ENCODE data around the gene VASH1. TPM values are rescaled to one million over a fixed set of nuclear protein-coding genes. Genes with fewer than 3 reads are reported as not detected.
A peak's percentile ranks its signal among the peaks of the same experiment; 100 is the strongest.

VASH1 gene
- total and polyA plus RNA-seq, 2 of the 13 experiments (the other 11 are each of a cell fraction or from before 2014, with no cell fraction given): 0.11 to 0.24 TPM

GRCh38 chr14:76812093-76812421 lies 50.8 kb downstream of the VASH1 start:
- H3K27me3 ChIP-seq (ENCODE audit: control insufficient read depth in 1 of 2, insufficient read depth in 2 of 2, low read length in 2 of 2): peaks cover 0 to 9% of the 10 kb centered on the region in 2 experiments; a peak in 1 of 5 replicates
- H4K20me1 ChIP-seq (ENCODE audit: insufficient read depth, low read length): no peaks in the 10 kb centered on the region
- TF ChIP-seq TFAP4 (IDR thresholded peaks at IDR 0.05; ENCODE audit: borderline replicate concordance, low read depth): 0 out of 2 replicates have a peak, but pooled peaks have one; percentile 0
- TF ChIP-seq ZNF841 (CRISPR knock-in tag; IDR thresholded peaks at IDR 0.05; ENCODE audit: borderline replicate concordance): 0 out of 2 replicates have a peak, but pooled peaks have one; percentile 24
- no peak for TF ChIP-seq ZNF644 (CRISPR knock-in tag; IDR thresholded peaks at IDR 0.05; ENCODE audit: low read depth)
- TF ChIP-seq MNT (IDR thresholded peaks at IDR 0.05): no peak
- peak; percentile 11 for TF ChIP-seq ZNF18 (CRISPR knock-in tag; IDR thresholded peaks at IDR 0.05; ENCODE audit: insufficient replicate concordance)
- TF ChIP-seq ZNF782 (CRISPR knock-in tag; IDR thresholded peaks at IDR 0.05; ENCODE audit: borderline replicate concordance): 0 out of 2 replicates have a peak, but pooled peaks have one; percentile 6
- 0 out of 2 replicates have a peak, but pooled peaks have one; percentile 29 for TF ChIP-seq ZNF17 (CRISPR knock-in tag; IDR thresholded peaks at IDR 0.05)
- TF ChIP-seq ZNF646 (CRISPR knock-in tag; IDR thresholded peaks at IDR 0.05): peak; percentile 20; the same call in 1 of the 2 replicates
- H3K36me3 ChIP-seq (replicated peaks in 1 of 2; ENCODE audit: control insufficient read depth in 1 of 2, insufficient read depth in 2 of 2, low read length in 2 of 2): peaks cover 1 to 19% of the 10 kb centered on the region in 2 experiments; a peak in 3 of 5 replicates
- peak overlapping the region; percentile 92 for H3K4me2 ChIP-seq (ENCODE audit: low read depth, low read length)
- H3K9ac ChIP-seq (ENCODE audit: insufficient read depth, low read depth, low read length): peak overlapping the region; percentile 76
- ATAC-seq (peak; percentile 35), FAIRE-seq (no peak), DNase-seq (ENCODE audit: low spot score) (no peak)
- WGBS (ENCODE audit: low lambda C conversion rate): 0% methylated on average over 4 of the region's 20 CpGs
- H3K9me3 ChIP-seq (ENCODE audit: low read length): no peaks in the 10 kb centered on the region
- in situ Hi-C loops (cut with HindIII; ENCODE audit: extremely low pct_ligation_motif_present, low pct_unique_long_range_greater_than_20kb) (no loop called here), intact Hi-C loops (cut with micrococcal nuclease; ENCODE audit: unreplicated experiment) (loop anchor here (2.0 kb wide), 1 partner anchor 19 kb away; no protein-coding TSS in a partner anchor)
- ChIA-PET POLR2A (interaction anchor here (0.8 to 3.8 kb wide), 7 partner anchors 13 to 150 kb away, joined by 3 to 62 read pairs (median 4); no protein-coding TSS in a partner anchor), CTCF (ENCODE audit: low intra/inter-chr PET ratio, low total read pairs) (interaction anchor here (1.0 kb wide), 1 partner anchor 102 kb away, joined by 3 read pairs; no protein-coding TSS in a partner anchor)
- peak overlapping the region; percentile 67 for H3K27ac ChIP-seq (ENCODE audit: extremely low read length, insufficient read depth, low read length)
- BruUV-seq (replicated peaks): TSS peak; percentile 64
- no peak overlapping the region for H2AFZ ChIP-seq (ENCODE audit: low read length)
- peak overlapping the region; percentile 78 to 96 (median 87) for H3K4me3 ChIP-seq (replicated peaks in 1 of 3; ENCODE audit: insufficient read depth in 1 of 3, low read depth in 2 of 3, low read length in 3 of 3)
- peaks cover 2% of the 10 kb centered on the region for H3K79me2 ChIP-seq (ENCODE audit: insufficient read depth, low read length)
- peaks cover 22% of the 10 kb centered on the region for H3K4me1 ChIP-seq (ENCODE audit: insufficient read depth, low read length)
